OCI-LY7 (cell line): ENCODE data around the gene THAP7. TPM values are rescaled to one million over a fixed set of nuclear protein-coding genes. Genes with fewer than 3 reads are reported as not detected.

Experiments used
- BruUV-seq: library from RNA; stranded (reverse); fragments of 400-500 nt; replicated peaks from 2 replicates; lab custom pipeline; 2021; lab: Mats Ljungman, UMichigan
- CTCF ChIA-PET: fragments of 300-600 bp; sonication (Branson Sonifier 250); formaldehyde crosslinking; loops from one replicate; lab custom pipeline; 2022; ENCODE audit warnings: antibody characterized with exemption; ENCODE audit not compliant: unreplicated experiment; lab: Charles Lee
- POLR2A ChIA-PET: fragments of 300-600 bp; sonication (Branson Sonifier 250); formaldehyde crosslinking; loops from one replicate; lab custom pipeline; 2022; ENCODE audit warnings: antibody characterized with exemption; lab: Charles Lee
- DNase-seq: peaks from one replicate; pipeline ENCODE4 v3.0.0-alpha.2; 2015; ENCODE audit warnings: low spot score
- H2AFZ ChIP-seq: fragments of 200-600 bp; sonication (generic), shearing (Covaris generic); 2 replicates; pipeline ENCODE4 v1.6.1; 2014; ENCODE audit warnings: mild to moderate bottlenecking, antibody characterized with exemption, low read length, moderate library complexity
- H3K27ac ChIP-seq: fragments of 200-600 bp; sonication (generic); 2 replicates; pipeline ENCODE4 v1.5.1; 2014; ENCODE audit warnings: mixed run types, low read depth, mild to moderate bottlenecking, moderate library complexity, low read length, inconsistent platforms; ENCODE audit not compliant: poor library complexity, severe bottlenecking
- H3K36me3 ChIP-seq: fragments of 200-600 bp; sonication (generic); 2 replicates; pipeline ENCODE4 v1.6.1; 2014; ENCODE audit warnings: mild to moderate bottlenecking, antibody characterized with exemption, low read length, moderate library complexity, mixed read lengths; ENCODE audit not compliant: insufficient read depth
- H3K4me1 ChIP-seq: fragments of 200-600 bp; sonication (generic); 2 replicates; pipeline ENCODE4 v1.5.1; 2014; ENCODE audit warnings: mild to moderate bottlenecking, low read length; ENCODE audit not compliant: insufficient read depth, poor library complexity, severe bottlenecking
- H3K4me2 ChIP-seq: fragments of 200-600 bp; sonication (generic); 2 replicates; pipeline ENCODE4 v1.6.1; 2014; ENCODE audit warnings: mild to moderate bottlenecking, low read length
- H3K4me3 ChIP-seq: fragments of 200-600 bp; sonication (generic); 2 replicates; pipeline ENCODE4 v1.5.1; 2014; ENCODE audit warnings: mild to moderate bottlenecking, low read depth, low read length; ENCODE audit not compliant: poor library complexity, severe bottlenecking
- H3K79me2 ChIP-seq: fragments of 200-600 bp; sonication (generic); 2 replicates; pipeline ENCODE4 v1.6.1; 2016; ENCODE audit warnings: low read depth, mild to moderate bottlenecking, low read length, moderate library complexity, mixed read lengths; ENCODE audit not compliant: insufficient read depth
- H3K9me2 ChIP-seq: fragments of 200-600 bp; sonication (generic); 2 replicates; pipeline ENCODE4 v1.6.1; 2016; ENCODE audit warnings: mild to moderate bottlenecking, low read length, mixed read lengths; ENCODE audit not compliant: insufficient read depth
- H3K9me3 ChIP-seq: fragments of 200-600 bp; sonication (generic); 2 replicates; pipeline ENCODE4 v1.6.1; 2014; ENCODE audit warnings: mild to moderate bottlenecking, mixed run types, low read length, mixed read lengths
- H4K20me1 ChIP-seq: fragments of 200-600 bp; sonication (generic); 2 replicates; pipeline ENCODE4 v1.6.1; 2014; ENCODE audit warnings: mild to moderate bottlenecking, antibody characterized with exemption, low read length, moderate library complexity, mixed read lengths; ENCODE audit not compliant: insufficient read depth
- EZH2phosphoT487 ChIP-seq: fragments of 200-600 bp; sonication (generic); IDR thresholded peaks from 2 replicates; pipeline ENCODE4 v1.6.1; 2018; ENCODE audit warnings: low read depth, borderline replicate concordance, mild to moderate bottlenecking, mixed run types, antibody characterized with exemption, low read length, moderate library complexity, mixed read lengths
- intact Hi-C: fragments of 100-400 bp; cut with micrococcal nuclease; formaldehyde crosslinking; loops from one replicate; pipeline ENCODE4 v1.10.0; 2022; ENCODE audit not compliant: unreplicated experiment
- total RNA-seq, 2 experiments: library from RNA; depleted of rRNA in 1 of 2; stranded (reverse); fragments of >200 nt in 1 of 2; shearing (Covaris generic) in 1 of 2; gene quantifications; 2 replicates each; pipeline ENCODE4 v1.2.3, GENCODE V29; 2014 to 2022
- TF ChIP-seq, protein P1 (sequence below): fragments of 200-600 bp; sonication (generic); conservative IDR thresholded peaks from 2 replicates; pipeline ENCODE4 v1.5.1; 2014; ENCODE audit warnings: mild to moderate bottlenecking, antibody characterized with exemption, low read length, moderate library complexity, mixed read lengths

Gene THAP7
- total RNA-seq, 2 experiments from 2014 or later: 36.3 to 73.0 TPM

DNA sequence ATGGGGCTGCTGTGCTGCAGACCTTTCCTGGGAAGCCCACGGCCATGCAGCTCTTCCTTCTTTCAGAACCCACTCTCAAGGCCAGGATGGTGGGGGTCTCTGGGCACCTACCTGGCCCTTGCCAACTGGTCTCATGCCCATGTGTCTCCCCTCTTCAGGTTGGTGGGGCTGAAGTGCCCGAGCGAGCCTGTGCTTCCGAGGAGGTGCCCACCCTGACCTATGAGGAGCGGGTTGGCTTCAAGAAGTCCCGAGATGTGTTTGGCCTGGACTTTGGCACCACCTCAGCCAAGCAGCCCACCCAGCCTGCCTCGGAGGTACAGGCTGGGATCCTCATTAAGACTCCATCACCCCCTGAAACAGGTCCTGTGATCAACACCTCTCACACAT is 9.9 kb downstream of the THAP7 start:
- no peak overlapping the region for H3K27ac ChIP-seq
- intact Hi-C loops: no loop called here
- H3K9me2 ChIP-seq: no peaks in the 10 kb centered on the region
- no peaks in the 10 kb centered on the region for H3K9me3 ChIP-seq
- no peak for DNase-seq
- H3K36me3 ChIP-seq: peaks cover 15% of the 10 kb centered on the region; the same call in 1 of the 2 replicates
- CTCF ChIA-PET: interaction anchor here (0.6 kb wide), 1 partner anchor 12 kb away, joined by 3 read pairs; no protein-coding TSS in a partner anchor
- no peak overlapping the region for H2AFZ ChIP-seq
- H4K20me1 ChIP-seq: no peaks in the 10 kb centered on the region
- no peaks in the 10 kb centered on the region for H3K79me2 ChIP-seq
- H3K4me2 ChIP-seq: no peak overlapping the region
- H3K4me1 ChIP-seq: no peaks in the 10 kb centered on the region
- H3K4me3 ChIP-seq: no peak overlapping the region
- TF ChIP-seq, protein P1, sequence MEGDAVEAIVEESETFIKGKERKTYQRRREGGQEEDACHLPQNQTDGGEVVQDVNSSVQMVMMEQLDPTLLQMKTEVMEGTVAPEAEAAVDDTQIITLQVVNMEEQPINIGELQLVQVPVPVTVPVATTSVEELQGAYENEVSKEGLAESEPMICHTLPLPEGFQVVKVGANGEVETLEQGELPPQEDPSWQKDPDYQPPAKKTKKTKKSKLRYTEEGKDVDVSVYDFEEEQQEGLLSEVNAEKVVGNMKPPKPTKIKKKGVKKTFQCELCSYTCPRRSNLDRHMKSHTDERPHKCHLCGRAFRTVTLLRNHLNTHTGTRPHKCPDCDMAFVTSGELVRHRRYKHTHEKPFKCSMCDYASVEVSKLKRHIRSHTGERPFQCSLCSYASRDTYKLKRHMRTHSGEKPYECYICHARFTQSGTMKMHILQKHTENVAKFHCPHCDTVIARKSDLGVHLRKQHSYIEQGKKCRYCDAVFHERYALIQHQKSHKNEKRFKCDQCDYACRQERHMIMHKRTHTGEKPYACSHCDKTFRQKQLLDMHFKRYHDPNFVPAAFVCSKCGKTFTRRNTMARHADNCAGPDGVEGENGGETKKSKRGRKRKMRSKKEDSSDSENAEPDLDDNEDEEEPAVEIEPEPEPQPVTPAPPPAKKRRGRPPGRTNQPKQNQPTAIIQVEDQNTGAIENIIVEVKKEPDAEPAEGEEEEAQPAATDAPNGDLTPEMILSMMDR: no peak
- no TSS peak for BruUV-seq
- POLR2A ChIA-PET: no interaction called here

DNA sequence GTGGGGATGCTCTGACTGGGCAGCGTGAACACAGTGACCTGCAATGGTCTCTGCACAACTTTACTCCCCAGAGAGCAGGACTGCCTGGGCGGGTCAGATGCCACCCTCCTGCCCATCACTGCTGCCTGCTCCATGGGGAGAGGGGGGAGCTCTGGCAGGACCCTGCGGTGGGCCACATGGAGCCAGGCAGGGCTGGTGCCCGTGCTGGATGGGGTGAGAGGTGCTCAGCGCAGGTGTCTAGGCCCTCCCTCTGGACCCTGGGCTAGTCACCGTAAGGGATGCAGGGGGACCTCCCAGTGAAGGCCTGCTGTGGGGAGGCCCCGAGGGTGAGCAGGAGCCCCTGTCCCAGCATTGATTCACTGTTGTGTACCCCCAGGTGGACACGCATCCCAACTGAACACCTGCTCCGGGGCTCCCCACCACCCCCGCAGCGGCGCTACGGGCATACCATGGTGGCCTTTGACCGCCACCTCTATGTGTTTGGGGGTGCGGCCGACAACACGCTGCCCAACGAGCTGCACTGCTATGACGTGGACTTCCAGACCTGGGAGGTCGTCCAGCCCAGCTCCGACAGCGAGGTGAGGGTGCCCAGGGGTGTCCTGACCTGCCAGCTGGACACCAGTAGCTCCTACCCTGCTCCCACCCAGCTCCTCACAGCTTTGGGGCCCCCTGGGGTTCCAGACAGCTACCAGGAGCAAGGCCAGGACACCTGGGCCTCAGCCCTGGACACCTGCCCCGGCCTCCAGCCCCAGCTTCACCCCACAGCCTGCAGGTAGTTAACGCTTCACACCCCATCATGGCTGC is 10.5 kb downstream of the THAP7 start:
- ChIA-PET POLR2A (no interaction called here), CTCF (interaction anchor here (0.6 kb wide), 1 partner anchor 12 kb away, joined by 3 read pairs; no protein-coding TSS in a partner anchor)
- no peaks in the 10 kb centered on the region for H3K4me1 ChIP-seq
- H4K20me1 ChIP-seq: no peaks in the 10 kb centered on the region
- H3K4me2 ChIP-seq: no peak overlapping the region
- DNase-seq: no peak
- H3K9me3 ChIP-seq: no peaks in the 10 kb centered on the region
- H3K4me3 ChIP-seq: no peak overlapping the region
- no peaks in the 10 kb centered on the region for H3K79me2 ChIP-seq
- H3K27ac ChIP-seq: no peak overlapping the region
- no peaks in the 10 kb centered on the region for H3K9me2 ChIP-seq
- H3K36me3 ChIP-seq: peaks cover 19% of the 10 kb centered on the region; the same call in 1 of the 2 replicates
- no peak overlapping the region for H2AFZ ChIP-seq
- no peak for TF ChIP-seq EZH2phosphoT487
- TF ChIP-seq, protein P1: no peak
- intact Hi-C loops: no loop called here
- BruUV-seq: no TSS peak
